ENCODE measurements around the gene ARHGAP44. TPM values are rescaled to one million over a fixed set of nuclear protein-coding genes. Genes with fewer than 3 reads are reported as not detected.

Gene ARHGAP44
- total and polyA plus RNA-seq, 2 of the 8 experiments (the other 6 are each of a cell fraction or from before 2014, with no cell fraction given), result 6.2 to 22.2 TPM

DNA sequence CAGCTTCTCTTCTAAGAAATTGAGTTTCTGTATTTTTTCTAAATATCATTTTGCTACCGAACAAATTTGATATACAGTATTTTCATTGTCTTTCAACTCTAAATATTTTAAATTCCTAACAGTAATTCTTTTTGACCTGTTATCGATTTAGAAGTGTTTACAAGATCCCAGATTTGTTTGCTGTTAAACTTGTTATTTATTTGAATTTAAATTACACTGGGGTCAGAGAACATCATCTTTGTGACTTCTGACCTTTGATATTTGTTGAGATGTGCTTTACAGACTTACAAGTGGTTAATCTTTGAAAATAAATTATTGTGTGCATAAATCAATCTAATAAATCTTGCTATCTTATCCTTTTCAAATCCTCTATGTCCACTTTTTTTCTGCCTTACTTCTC, 94.2 kb downstream of the ARHGAP44 start:
- Histone ChIP-seq H3K23ac (ENCODE audit: insufficient read length) (no peak overlapping the region), H2BK120ac (replicated peaks; ENCODE audit: low read depth, low read length) (no peak overlapping the region), H3K27ac (ENCODE audit: low read depth, low read length) (no peak overlapping the region), H3K9me3 (ENCODE audit: insufficient read depth in 2 of 2, low read depth in 1 of 2, low read length in 1 of 2) (no peaks in the 10 kb centered on the region), H2BK5ac (ENCODE audit: low read depth, low read length) (no peak overlapping the region), H3K36me3 (ENCODE audit: control insufficient read depth in 2 of 4, insufficient read depth in 4 of 4, low read length in 3 of 4) (no peaks in the 10 kb centered on the region), H4K8ac (ENCODE audit: extremely low read depth, insufficient read depth, low read length) (no peak overlapping the region), H3K4me2 (ENCODE audit: insufficient read depth in 1 of 2, low read depth in 2 of 2, low read length in 2 of 2) (no peak overlapping the region), H2BK15ac (ENCODE audit: low read length) (no peak overlapping the region), H2BK20ac (ENCODE audit: low read length) (no peak overlapping the region), H3K4me1 (replicated peaks in 1 of 4; ENCODE audit: control insufficient read depth in 3 of 4, insufficient read depth in 4 of 4, low read length in 3 of 4) (peaks cover 0 to 2% (median 0%) of the 10 kb centered on the region in 4 experiments; a peak in 1 of 7 replicates), H3K79me1 (ENCODE audit: low read depth, low read length) (peaks cover 2% of the 10 kb centered on the region; the same call in 1 of the 2 replicates), H3K79me2 (ENCODE audit: control insufficient read depth in 1 of 2, insufficient read depth in 2 of 2, low read length in 2 of 2) (peaks cover 0 to 4% of the 10 kb centered on the region in 2 experiments; a peak in 2 of 4 replicates), H2AFZ (ENCODE audit: low read length) (no peak overlapping the region), H4K91ac (replicated peaks; ENCODE audit: insufficient read length, low read length) (no peak overlapping the region), H3K4ac (replicated peaks; ENCODE audit: insufficient read length, low read depth, low read length) (no peak overlapping the region), H4K20me1 (replicated peaks in 1 of 2; ENCODE audit: control insufficient read depth in 1 of 2, insufficient read depth in 2 of 2, low read length in 2 of 2) (no peaks in the 10 kb centered on the region), H3K27me3 (replicated peaks in 1 of 4; ENCODE audit: control insufficient read depth in 3 of 4, extremely low read depth in 1 of 4, insufficient read depth in 3 of 4, low read length in 3 of 4) (no peaks in the 10 kb centered on the region), H3K18ac (ENCODE audit: extremely low read depth, low read length) (no peak overlapping the region), H4K5ac (ENCODE audit: insufficient read length, low read depth, low read length) (no peak overlapping the region), H3K56ac (replicated peaks; ENCODE audit: insufficient read length, low read depth, low read length) (no peak overlapping the region), H3K9ac (replicated peaks in 1 of 4; ENCODE audit: extremely low read depth in 1 of 4, low read depth in 3 of 4, low read length in 3 of 4) (no peak overlapping the region), H3K23me2 (ENCODE audit: low read depth, low read length) (no peaks in the 10 kb centered on the region), H3K14ac (ENCODE audit: insufficient read length) (no peak overlapping the region), H2BK12ac (ENCODE audit: low read depth, low read length) (no peak overlapping the region), H3K4me3 (ENCODE audit: extremely low read depth in 1 of 4, insufficient read depth in 2 of 4, low read depth in 3 of 4, low read length in 4 of 4) (no peak overlapping the region), H2AK5ac (ENCODE audit: low read depth, low read length) (no peak overlapping the region)
- no peak for TF ChIP-seq SRF (IDR thresholded peaks at IDR 0.05; ENCODE audit: low read depth, low read length)
- TF ChIP-seq, protein P1, sequence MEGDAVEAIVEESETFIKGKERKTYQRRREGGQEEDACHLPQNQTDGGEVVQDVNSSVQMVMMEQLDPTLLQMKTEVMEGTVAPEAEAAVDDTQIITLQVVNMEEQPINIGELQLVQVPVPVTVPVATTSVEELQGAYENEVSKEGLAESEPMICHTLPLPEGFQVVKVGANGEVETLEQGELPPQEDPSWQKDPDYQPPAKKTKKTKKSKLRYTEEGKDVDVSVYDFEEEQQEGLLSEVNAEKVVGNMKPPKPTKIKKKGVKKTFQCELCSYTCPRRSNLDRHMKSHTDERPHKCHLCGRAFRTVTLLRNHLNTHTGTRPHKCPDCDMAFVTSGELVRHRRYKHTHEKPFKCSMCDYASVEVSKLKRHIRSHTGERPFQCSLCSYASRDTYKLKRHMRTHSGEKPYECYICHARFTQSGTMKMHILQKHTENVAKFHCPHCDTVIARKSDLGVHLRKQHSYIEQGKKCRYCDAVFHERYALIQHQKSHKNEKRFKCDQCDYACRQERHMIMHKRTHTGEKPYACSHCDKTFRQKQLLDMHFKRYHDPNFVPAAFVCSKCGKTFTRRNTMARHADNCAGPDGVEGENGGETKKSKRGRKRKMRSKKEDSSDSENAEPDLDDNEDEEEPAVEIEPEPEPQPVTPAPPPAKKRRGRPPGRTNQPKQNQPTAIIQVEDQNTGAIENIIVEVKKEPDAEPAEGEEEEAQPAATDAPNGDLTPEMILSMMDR (IDR thresholded peaks at IDR 0.05; ENCODE audit: control extremely low read depth in 1 of 3, insufficient read depth in 1 of 3, low read depth in 1 of 3, low read length in 3 of 3), result no peak
- no peak for TF ChIP-seq SIRT6 (IDR thresholded peaks at IDR 0.05; ENCODE audit: low read length)
- no peak for TF ChIP-seq YY1 (IDR thresholded peaks at IDR 0.05; ENCODE audit: low read depth, low read length)
- no peak for TF ChIP-seq BACH1 (IDR thresholded peaks at IDR 0.05; ENCODE audit: low read length)
- TF ChIP-seq JUN (IDR thresholded peaks at IDR 0.05; ENCODE audit: low read depth, low read length), result no peak
- POLR2A ChIA-PET (ENCODE audit: partially characterized antibody), result no interaction called here
- CTCF ChIA-PET (ENCODE audit: partially characterized antibody), result no interaction called here
- WGBS, 2 experiments (ENCODE audit: extremely low coverage in 1 of 2, insufficient coverage in 1 of 2, insufficient read length in 1 of 2, insufficient replicate concordance in 2 of 2, low coverage in 1 of 2, low lambda C conversion rate in 2 of 2, missing lambda C conversion rate in 1 of 2), result 91% methylated on average over 2 of the region's 2 CpGs; no CpG with 5 or more reads in 1 of the 2 experiments
- DNase-seq (ENCODE audit: low read depth in 1 of 2, low spot score in 2 of 2), result no peak
- no peak for FAIRE-seq

Data from H1 (cell line).